Activated CD4-positive, alpha-beta T cell treated with anti-CD3 and anti-CD28 coated beads, Interleukin-2, amount 50 U/mL, for 1 hour (primary cell): ENCODE results near the gene SLC22A1.
"Not testable (repeated sequence)": the region's sequence is repeated elsewhere in the genome, so short reads cannot be mapped to it uniquely, and the experiment has no call there.

Experiments
- DNase-seq: peaks from one replicate; pipeline ENCODE4 v3.0.0-alpha.2; 2020

Gene SLC22A1

GRCh38 chr6:160095146-160095845 lies 26.3 kb upstream of the SLC22A1 start:
- no peak for DNase-seq

GRCh38 chr6:160101277-160102205 lies 20.1 kb upstream of the SLC22A1 start:
- no peak for DNase-seq

GRCh38 chr6:160102399-160102798 lies 19.2 kb upstream of the SLC22A1 start:
- no peak for DNase-seq

- DNase-seq, result no peak
These were observed 18.4 kb upstream of the SLC22A1 start for GRCh38 chr6:160102956-160103824.

- no peak for DNase-seq
These were observed 17.9 kb upstream of the SLC22A1 start for GRCh38 chr6:160103825-160104100.

- DNase-seq, result no peak
These were observed 16.6 kb upstream of the SLC22A1 start for GRCh38 chr6:160104821-160105517.

- DNase-seq, result no peak
These were observed 15.6 kb upstream of the SLC22A1 start for GRCh38 chr6:160106010-160106409.

GRCh38 chr6:160106701-160107100 lies 14.9 kb upstream of the SLC22A1 start:
- DNase-seq, result no peak

GRCh38 chr6:160108077-160108476 lies 13.5 kb upstream of the SLC22A1 start:
- no peak for DNase-seq

- no peak for DNase-seq
These were observed 11.0 kb upstream of the SLC22A1 start for GRCh38 chr6:160110586-160111123.

- DNase-seq, result no peak
These were observed 9.8 kb upstream of the SLC22A1 start for GRCh38 chr6:160111806-160112205.

GRCh38 chr6:160112628-160113299 lies 8.9 kb upstream of the SLC22A1 start:
- no peak for DNase-seq

- not testable (repeated sequence) for DNase-seq
These were observed 7.1 kb upstream of the SLC22A1 start for GRCh38 chr6:160114536-160114935.

GRCh38 chr6:160115421-160115820 lies 6.2 kb upstream of the SLC22A1 start:
- DNase-seq, result no peak

GRCh38 chr6:160116411-160116810 lies 5.2 kb upstream of the SLC22A1 start:
- DNase-seq, result no peak

GRCh38 chr6:160117137-160117536 lies 4.5 kb upstream of the SLC22A1 start:
- DNase-seq, result no peak

GRCh38 chr6:160118620-160119229 lies 2.9 kb upstream of the SLC22A1 start:
- no peak for DNase-seq

GRCh38 chr6:160120087-160120486 lies 1.5 kb upstream of the SLC22A1 start:
- no peak for DNase-seq

GRCh38 chr6:160121981-160122380 lies 366 bp downstream of the SLC22A1 start:
- DNase-seq, result no peak

GRCh38 chr6:160122744-160123143 lies 1.1 kb downstream of the SLC22A1 start:
- no peak for DNase-seq

- DNase-seq, result no peak
These were observed 2.4 kb downstream of the SLC22A1 start for GRCh38 chr6:160124007-160124406.
